NCI-H2029 (cell line): ENCODE data around the gene VSTM4.
A peak's percentile ranks its signal among the peaks of the same experiment; 100 is the strongest.

Source experiments
- DNase-seq: peaks from one replicate; lab custom pipeline; 2025; lab: John Stamatoyannopoulos, UW

The VSTM4 gene

GRCh38 chr10:49007129-49007528, 108.2 kb downstream of the VSTM4 start:
- no peak for DNase-seq

- DNase-seq: no peak
These were observed 110.1 kb downstream of the VSTM4 start for GRCh38 chr10:49005270-49005669.

GRCh38 chr10:49001870-49002672, 113.3 kb downstream of the VSTM4 start:
- DNase-seq: no peak

GRCh38 chr10:49001402-49001801, 113.9 kb downstream of the VSTM4 start:
- no peak for DNase-seq

GRCh38 chr10:49000437-49001398, 114.6 kb downstream of the VSTM4 start:
- DNase-seq: no peak

GRCh38 chr10:48999346-48999745, 116.0 kb downstream of the VSTM4 start:
- DNase-seq: no peak

- no peak for DNase-seq
These were observed 119.0 kb downstream of the VSTM4 start for GRCh38 chr10:48996329-48996728.

- no peak for DNase-seq
These were observed 121.7 kb downstream of the VSTM4 start for GRCh38 chr10:48993627-48994026.

GRCh38 chr10:48990226-48990625, 125.1 kb downstream of the VSTM4 start:
- DNase-seq: no peak

GRCh38 chr10:48985621-48986158, 129.6 kb downstream of the VSTM4 start:
- DNase-seq: no peak

- DNase-seq: no peak
These were observed 131.5 kb downstream of the VSTM4 start for GRCh38 chr10:48983648-48984351.

- DNase-seq: no peak
These were observed 132.7 kb downstream of the VSTM4 start for GRCh38 chr10:48982584-48982983.

GRCh38 chr10:48981310-48981907, 133.9 kb downstream of the VSTM4 start:
- DNase-seq: peak; percentile 1

GRCh38 chr10:48978318-48978717, 137.0 kb downstream of the VSTM4 start:
- no peak for DNase-seq

GRCh38 chr10:48976196-48976595, 139.1 kb downstream of the VSTM4 start:
- no peak for DNase-seq

- DNase-seq: no peak
These were observed 140.7 kb downstream of the VSTM4 start for GRCh38 chr10:48974510-48975156.

GRCh38 chr10:48973065-48973464, 142.3 kb downstream of the VSTM4 start:
- DNase-seq: no peak

- no peak for DNase-seq
These were observed 144.7 kb downstream of the VSTM4 start for GRCh38 chr10:48970654-48971053.

GRCh38 chr10:48970046-48970445, 145.3 kb downstream of the VSTM4 start:
- no peak for DNase-seq

- DNase-seq: no peak
These were observed 147.3 kb downstream of the VSTM4 start for GRCh38 chr10:48968036-48968435.

- no peak for DNase-seq
These were observed 149.9 kb downstream of the VSTM4 start for GRCh38 chr10:48965460-48965859.
